HG03025 (cell line): ENCODE data around the gene MOGAT3.
"Not testable (repeated sequence)": the region's sequence is repeated elsewhere in the genome, so short reads cannot be mapped to it uniquely, and the experiment has no call there.

Experiments used
- ATAC-seq: cut with Tn5 transposase; IDR thresholded peaks from one replicate; pipeline ENCODE4 v1.9.1; 2021; ENCODE audit warnings: mild to moderate bottlenecking, moderate library complexity; ENCODE audit not compliant: unreplicated experiment, low FRiP score

Gene MOGAT3

DNA sequence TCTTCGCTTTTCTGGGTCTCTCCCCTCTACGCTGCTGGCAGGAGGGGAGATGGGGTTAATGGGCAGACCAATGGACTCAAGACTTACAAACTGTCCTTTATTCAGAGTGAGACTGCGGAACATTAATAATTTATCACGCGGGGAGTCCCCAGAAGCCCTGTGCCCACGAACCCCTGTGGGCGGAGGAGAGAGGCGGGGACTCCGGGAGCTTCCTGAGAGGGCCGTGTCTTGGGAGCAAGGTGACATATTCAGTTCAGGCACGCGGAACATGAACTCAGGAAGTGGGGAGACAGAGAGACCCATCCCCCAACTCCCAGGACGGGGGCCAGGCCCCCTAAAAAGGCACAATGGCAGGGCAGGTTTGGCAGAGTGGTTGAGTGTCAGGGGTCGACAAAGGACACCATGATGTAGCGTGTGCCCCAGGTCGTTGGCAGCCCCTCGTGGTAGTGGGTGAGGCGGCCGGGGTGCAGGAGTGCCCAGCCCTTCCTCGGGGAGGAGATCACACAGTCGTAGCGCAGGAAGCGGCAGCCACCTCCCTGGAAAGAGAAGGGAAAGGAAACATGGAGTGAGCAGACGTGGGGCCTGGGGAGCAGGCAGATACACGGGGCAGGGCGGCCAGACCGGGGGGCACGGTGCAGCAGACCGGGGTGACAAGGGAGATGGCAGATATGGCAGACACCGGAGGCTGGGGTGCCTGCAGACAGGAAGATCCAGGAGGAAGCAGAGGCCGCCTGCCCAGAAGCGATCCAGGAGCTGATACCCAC, 5.2 kb upstream of the MOGAT3 start:
- ATAC-seq, result no peak

- not testable (repeated sequence) for ATAC-seq
Measured at GRCh38 chr7:101203740-101204738, 3.2 kb upstream of the MOGAT3 start.

DNA sequence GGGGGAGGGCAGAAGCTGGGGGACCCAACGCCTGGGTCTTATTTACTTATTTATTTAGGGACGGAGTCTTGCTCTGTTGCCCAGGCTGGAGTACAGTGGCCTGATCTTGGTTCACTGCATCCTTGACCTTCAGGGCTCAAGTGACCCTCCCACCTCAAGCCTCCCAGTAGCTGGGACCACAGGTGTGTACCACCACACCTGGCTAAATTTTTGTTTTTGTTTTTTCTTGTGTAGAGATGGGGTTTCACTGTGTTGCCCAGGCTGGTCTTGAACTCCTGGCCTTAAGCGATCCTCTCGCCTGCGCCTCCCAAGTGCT, 1.7 kb upstream of the MOGAT3 start:
- no peak for ATAC-seq

DNA sequence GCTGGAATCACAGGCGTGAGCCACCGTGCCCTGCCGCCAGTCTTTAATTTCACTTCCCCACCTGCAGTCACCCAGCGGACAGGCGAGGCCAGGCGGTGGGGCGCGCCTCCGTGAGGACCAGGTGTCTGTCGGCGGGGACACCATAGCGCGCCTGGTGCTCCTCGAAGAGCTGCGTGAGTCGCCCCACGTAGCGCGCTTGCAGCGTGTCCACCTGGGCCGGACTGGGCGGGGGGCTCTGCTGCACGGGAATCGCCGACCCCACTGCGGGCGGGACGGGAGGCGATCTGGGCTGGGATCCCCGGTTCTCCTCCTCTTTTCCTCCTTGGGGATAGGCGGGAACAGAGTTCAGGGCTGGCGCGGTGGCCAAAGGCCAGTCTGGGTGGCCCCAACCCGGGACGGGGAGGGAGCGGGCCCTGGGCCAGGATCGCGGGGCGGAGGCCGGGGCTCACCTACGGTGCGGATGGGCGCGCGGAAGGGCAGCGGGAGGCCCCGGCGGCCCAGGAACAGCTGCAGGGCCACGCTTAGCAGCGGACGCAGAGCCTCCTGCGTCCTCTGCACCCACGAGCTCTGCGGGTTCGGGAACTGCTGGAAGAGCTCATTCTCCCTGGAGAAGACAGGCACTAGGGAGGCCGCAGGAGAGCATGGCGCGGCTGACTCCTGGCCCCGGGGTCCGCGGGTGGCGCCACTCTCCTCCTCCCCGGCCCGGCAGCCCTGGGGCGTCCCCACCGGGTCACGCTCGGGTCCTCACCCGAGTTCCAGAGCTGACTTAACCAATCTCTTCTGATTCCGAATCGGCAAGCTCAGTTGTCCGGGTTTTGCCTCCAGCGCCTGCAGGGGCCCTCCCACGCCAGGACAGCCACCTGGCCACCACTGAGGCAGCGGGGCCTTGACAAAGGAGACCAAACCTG, 1.1 kb upstream of the MOGAT3 start:
- no peak for ATAC-seq

- no peak for ATAC-seq
Measured at GRCh38 chr7:101200504-101200861, 353 bp downstream of the MOGAT3 start.

GRCh38 chr7:101199522-101199921, 1.3 kb downstream of the MOGAT3 start:
- ATAC-seq, result not testable (repeated sequence)

GRCh38 chr7:101198476-101198875, 2.4 kb downstream of the MOGAT3 start:
- no peak for ATAC-seq

GRCh38 chr7:101197991-101198390, 2.8 kb downstream of the MOGAT3 start:
- ATAC-seq, result no peak

GRCh38 chr7:101195884-101196283, 5.0 kb downstream of the MOGAT3 start:
- ATAC-seq, result no peak

- ATAC-seq, result no peak
Measured at GRCh38 chr7:101189109-101189508, 11.7 kb downstream of the MOGAT3 start.

DNA sequence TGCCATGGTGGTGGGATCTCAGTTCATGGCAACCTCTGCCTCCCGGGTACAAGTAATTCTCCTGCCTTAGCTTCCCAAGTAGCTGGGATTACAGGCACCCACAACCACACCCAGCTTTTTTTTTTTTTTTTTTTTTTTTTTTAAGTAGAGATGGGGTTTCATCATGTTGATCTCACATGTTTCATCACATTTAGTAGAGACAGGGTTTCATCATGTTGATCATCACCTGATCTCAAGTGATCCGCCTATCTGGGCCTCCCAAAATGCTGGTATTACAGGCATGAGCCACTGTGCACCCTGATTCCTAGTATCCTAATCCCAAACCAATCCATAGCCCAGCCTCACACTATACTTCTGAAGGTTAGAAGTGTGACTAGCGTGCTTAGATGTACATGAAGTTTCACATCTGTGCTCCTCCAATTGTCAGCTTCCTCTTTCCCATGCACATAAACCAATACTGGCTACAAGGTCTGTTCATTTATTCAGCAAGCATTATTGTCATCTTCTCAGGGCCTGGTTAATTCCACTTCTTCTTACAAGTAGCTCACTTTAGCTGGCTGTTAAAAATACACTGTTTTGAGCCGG, 13.9 kb downstream of the MOGAT3 start:
- ATAC-seq, result no peak

- no peak for ATAC-seq
Measured at GRCh38 chr7:101186194-101186593, 14.6 kb downstream of the MOGAT3 start.

GRCh38 chr7:101185258-101185839, 15.5 kb downstream of the MOGAT3 start:
- no peak for ATAC-seq

DNA sequence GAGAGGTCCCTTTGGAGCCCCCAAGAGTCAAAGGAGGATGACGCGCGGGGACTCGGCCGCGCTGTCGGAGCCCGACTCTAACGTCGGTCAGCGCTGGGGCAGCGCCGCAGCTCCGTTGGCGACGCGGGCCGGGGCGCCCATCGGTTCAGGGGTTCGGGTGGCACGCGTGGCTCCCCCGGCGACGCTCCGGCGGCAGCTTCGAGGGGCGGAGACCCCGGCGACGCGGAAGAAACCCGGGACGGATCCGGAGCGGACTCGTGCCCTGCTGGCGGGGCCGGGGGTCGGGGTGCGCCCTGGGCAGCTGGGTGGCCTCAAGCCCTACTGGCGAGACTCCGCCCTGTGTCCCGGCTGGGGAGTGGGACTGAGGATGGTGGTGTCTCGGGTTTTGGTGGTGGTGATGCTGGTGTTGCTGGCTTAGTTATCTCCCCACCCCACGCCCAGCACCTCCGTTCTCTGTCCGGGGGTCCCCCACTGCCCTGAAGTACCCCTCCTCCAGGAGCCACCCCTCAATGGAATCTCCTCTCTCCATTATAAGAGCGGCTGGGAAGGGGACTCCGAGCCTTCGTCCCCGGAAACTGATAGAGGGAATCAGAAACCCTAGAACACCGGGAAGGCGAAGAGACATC, 20.6 kb downstream of the MOGAT3 start, which contains the start of gene NAT16:
Gene NAT16, minus strand, starts transcription at position 164 of the 626 bp plus-strand sequence. CDS start 5,486 bp downstream, outside the sequence.
- no peak for ATAC-seq

DNA sequence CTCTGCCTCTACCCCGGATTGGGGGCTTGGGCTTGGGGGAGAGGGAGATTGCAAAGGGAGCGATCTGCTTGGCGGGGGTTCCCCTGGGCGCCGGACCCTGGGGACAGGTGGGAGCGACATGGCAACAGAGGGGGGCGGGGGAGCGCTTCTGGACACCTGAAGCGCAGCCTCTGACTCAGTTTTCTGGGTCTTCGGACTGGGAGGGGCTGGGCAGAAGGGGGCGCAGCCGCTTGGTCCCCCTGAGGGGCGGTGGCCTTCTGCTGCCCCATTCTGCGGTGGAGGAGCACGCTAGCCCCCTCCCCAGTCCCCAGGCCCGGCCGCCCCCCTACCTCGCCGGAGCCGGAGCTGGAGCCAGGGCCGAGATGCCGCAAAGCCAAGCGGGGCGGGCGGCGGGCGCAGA, 21.1 kb downstream of the MOGAT3 start:
- ATAC-seq, result no peak

DNA sequence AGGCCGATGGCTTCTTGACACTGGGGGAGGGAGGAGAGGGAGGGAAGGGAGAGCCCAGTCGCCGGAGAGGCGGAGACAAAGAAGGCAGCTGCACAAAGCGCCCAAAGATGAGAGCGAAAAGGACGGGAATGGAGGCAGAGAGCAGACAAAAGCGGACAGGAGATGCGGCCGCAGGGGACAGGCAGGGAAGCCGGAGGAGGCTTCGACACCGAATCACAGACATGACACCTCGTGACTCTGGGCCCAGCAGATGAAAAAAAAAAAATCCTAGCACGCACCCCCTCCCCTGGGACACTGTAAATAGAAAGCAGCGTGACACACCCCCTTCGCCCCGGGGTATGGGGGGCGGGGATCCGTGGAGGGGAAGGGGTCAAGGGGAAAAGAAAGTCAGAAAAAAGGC, 21.7 kb downstream of the MOGAT3 start:
- no peak for ATAC-seq

DNA sequence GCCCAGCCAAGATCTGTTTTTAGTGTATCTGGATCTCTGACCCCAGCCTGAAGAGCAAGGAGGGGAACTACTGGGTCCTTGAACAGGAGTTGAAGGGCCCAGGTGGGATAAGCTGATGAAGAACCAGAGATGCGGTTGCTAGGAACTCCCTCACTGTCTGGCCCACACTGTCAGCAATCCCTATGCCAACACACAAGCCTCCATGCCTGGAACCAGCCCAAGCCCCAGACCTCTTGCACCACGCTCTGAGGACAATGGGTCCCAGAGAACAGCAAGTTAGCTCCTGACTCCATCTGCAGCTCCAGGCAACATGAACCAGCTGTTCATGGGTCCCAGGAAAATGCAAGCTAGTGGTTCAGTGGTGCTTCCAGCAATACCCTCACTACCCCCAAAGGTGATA, 23.2 kb downstream of the MOGAT3 start:
- no peak for ATAC-seq

GRCh38 chr7:101175664-101176063, 25.2 kb downstream of the MOGAT3 start:
- no peak for ATAC-seq

GRCh38 chr7:101174322-101174854, 26.4 kb downstream of the MOGAT3 start:
- no peak for ATAC-seq
